Neutrophil (primary cell): ENCODE measurements around the gene ASB13.

ENCODE experiments used
- H3K27ac ChIP-seq: fragments of 200-600 bp; sonication (generic); 2 replicates; pipeline ENCODE4 v1.5.1; 2016; ENCODE audit warnings: mild to moderate bottlenecking, moderate library complexity
- H3K27me3 ChIP-seq: fragments of 200-600 bp; sonication (generic); 2 replicates; pipeline ENCODE4 v1.6.0; 2016; ENCODE audit warnings: mild to moderate bottlenecking
- H3K36me3 ChIP-seq: fragments of 200-600 bp; sonication (generic); 2 replicates; pipeline ENCODE4 v1.5.1; 2017
- H3K4me1 ChIP-seq, 2 experiments: fragments of 200-600 bp in 1 of 2; sonication (generic) in 1 of 2; 1 replicate in 1 of 2; 2 replicates in 1 of 2; pipeline versions ENCODE4 v1.5.1 to v1.6.1; 2013 to 2016; ENCODE audit warnings: low read depth in 1 of 2, low read length in 1 of 2, mild to moderate bottlenecking in 1 of 2, moderate library complexity in 1 of 2; ENCODE audit not compliant: control insufficient read depth in 1 of 2, insufficient read depth in 1 of 2
- H3K4me3 ChIP-seq, 2 experiments: fragments of 200-600 bp in 1 of 2; sonication (generic) in 1 of 2; 1 replicate in 1 of 2; 2 replicates in 1 of 2; pipeline ENCODE4 v1.5.1; 2013 to 2016; ENCODE audit warnings: low read depth in 1 of 2, low read length in 1 of 2, mild to moderate bottlenecking in 1 of 2, moderate library complexity in 1 of 2
- H3K9me3 ChIP-seq: fragments of 200-600 bp; sonication (generic); 2 replicates; pipeline ENCODE4 v1.5.1; 2016
- TF ChIP-seq, protein P1 (sequence below): fragments of 200-600 bp; sonication (generic); IDR thresholded peaks from 2 replicates; pipeline ENCODE4 v1.5.1; 2016; ENCODE audit warnings: antibody characterized with exemption

Gene ASB13

DNA sequence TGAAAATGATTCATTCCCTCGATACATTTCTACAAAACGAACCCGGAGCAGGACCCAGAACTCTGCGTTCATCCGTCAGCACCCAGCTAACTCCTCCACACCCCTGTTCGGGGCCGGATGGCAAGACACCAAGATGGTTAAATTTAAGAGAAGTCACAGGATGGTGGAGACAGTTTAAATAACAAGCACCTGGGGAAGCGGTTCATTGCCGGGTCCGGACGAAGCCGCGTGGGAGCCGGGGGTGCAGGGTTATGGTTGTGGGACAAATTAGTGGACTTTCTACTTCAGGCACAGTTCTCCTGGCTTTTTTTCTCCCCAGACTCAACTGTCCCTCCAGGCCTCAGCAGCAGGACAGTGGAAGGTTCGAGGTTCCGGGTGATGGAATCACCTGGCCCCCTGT lies 45.4 kb downstream of the ASB13 start:
- H3K4me3 ChIP-seq, result no peak overlapping the region
- H3K4me1 ChIP-seq, result peaks cover 0 to 5% of the 10 kb centered on the region in 2 experiments
- TF ChIP-seq, protein P1, sequence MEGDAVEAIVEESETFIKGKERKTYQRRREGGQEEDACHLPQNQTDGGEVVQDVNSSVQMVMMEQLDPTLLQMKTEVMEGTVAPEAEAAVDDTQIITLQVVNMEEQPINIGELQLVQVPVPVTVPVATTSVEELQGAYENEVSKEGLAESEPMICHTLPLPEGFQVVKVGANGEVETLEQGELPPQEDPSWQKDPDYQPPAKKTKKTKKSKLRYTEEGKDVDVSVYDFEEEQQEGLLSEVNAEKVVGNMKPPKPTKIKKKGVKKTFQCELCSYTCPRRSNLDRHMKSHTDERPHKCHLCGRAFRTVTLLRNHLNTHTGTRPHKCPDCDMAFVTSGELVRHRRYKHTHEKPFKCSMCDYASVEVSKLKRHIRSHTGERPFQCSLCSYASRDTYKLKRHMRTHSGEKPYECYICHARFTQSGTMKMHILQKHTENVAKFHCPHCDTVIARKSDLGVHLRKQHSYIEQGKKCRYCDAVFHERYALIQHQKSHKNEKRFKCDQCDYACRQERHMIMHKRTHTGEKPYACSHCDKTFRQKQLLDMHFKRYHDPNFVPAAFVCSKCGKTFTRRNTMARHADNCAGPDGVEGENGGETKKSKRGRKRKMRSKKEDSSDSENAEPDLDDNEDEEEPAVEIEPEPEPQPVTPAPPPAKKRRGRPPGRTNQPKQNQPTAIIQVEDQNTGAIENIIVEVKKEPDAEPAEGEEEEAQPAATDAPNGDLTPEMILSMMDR, result no peak

DNA sequence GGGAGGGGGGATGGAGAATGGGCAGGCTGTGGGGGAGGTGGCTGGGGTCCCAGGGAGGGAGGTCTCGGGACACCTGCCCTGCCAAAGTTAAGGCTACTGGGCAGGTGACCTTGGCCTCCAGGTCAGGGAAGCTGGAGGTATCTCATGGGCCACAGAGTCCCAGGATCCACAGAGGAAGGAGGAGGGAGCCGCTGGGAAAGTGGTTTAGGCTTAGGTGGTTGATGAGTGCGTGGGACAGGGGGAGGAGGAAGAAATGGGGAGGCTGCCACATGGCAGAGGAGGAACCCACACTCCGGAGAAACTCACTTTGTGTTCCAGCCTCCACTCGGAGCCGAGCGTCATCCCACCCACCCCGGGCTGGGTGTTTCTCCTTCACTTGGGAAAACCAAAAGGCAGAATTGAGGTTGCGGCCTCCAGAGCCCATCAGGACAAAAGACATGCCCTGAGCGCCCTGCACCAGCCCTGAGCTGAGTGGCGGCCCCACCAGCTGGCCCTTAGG lies 46.1 kb downstream of the ASB13 start:
- H3K4me1 ChIP-seq, result peaks cover 0 to 5% of the 10 kb centered on the region in 2 experiments

More for the DNA sequence above, 45.4 kb downstream of the ASB13 start:
- no peak overlapping the region for H3K27ac ChIP-seq
- no peaks in the 10 kb centered on the region for H3K27me3 ChIP-seq
- no peaks in the 10 kb centered on the region for H3K9me3 ChIP-seq
- H3K36me3 ChIP-seq, result no peaks in the 10 kb centered on the region

DNA sequence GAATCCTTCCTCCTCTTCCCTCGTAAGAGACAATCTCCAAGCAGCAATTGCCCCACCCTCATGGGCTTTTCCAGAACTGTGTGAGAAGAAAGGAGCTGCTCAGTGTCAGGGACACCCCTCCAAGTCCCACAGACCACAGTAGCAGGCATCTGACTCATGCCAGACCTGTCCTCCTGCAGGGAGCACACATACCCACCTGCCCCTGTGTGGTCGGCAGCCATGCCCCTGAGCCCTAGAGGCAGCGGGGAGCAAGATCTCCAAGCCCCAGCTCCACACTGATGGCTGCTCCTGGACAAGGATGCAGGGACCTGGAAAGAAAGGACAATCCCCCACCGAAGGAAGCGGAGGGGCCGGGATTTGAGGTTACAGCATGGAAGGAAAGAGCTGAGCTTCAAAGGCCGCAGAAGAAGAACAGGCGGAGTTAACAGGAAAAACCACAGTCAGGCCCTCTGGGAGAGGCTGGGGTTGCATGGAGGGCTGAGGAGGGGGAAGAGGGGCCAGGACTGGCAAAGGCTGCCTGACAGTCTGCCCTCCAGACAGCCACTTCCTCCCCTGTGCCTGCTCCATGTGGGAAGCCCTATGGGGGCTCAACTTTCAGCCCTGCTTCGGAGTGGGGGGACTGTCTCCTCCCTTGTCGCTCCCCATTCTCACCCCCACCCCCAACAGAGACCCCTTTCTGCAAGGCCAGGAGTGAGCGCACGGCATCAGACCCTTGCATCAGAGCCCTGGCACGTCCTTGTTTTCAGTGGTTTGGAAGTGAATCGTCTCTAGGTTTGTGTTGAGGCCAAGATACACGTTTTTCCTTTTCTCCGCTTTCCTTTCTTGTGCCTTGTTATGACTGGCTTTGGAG lies 46.8 kb downstream of the ASB13 start:
- TF ChIP-seq, protein P1, result no peak
- Histone ChIP-seq H3K36me3 (no peaks in the 10 kb centered on the region), H3K27me3 (no peaks in the 10 kb centered on the region), H3K27ac (no peak overlapping the region), H3K4me1 (peaks cover 0 to 5% of the 10 kb centered on the region in 2 experiments), H3K4me3 (no peak overlapping the region), H3K9me3 (no peaks in the 10 kb centered on the region)

More for the DNA sequence above, 46.1 kb downstream of the ASB13 start:
- Histone ChIP-seq H3K27ac (no peak overlapping the region), H3K4me3 (no peak overlapping the region), H3K9me3 (no peaks in the 10 kb centered on the region), H3K36me3 (no peaks in the 10 kb centered on the region), H3K27me3 (no peaks in the 10 kb centered on the region)
- TF ChIP-seq, protein P1, result no peak

DNA sequence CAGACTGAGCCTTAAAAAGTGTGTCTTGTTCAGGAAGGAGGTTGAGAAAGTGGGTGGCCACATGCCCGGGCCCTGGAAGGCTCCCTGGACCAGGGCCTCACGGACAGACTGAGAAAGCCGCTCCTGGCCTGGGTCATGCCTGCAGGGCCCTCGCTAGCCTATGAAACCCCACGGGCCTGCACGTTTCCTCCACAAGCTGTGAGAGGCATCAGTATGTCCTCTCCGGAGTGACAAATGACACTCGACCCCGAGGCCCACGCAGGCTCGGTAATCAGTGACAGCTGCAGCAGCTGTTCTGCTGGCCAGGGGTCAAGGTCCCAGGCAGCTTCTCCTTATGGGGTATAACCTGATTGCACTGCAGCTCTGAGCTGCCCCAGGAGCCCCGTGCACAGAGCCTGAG lies 47.6 kb downstream of the ASB13 start:
- H3K27me3 ChIP-seq, result no peaks in the 10 kb centered on the region
- H3K36me3 ChIP-seq, result no peaks in the 10 kb centered on the region
- H3K27ac ChIP-seq, result no peak overlapping the region
- peaks cover 0 to 5% of the 10 kb centered on the region in 2 experiments for H3K4me1 ChIP-seq
- H3K4me3 ChIP-seq, result no peak overlapping the region
- H3K9me3 ChIP-seq, result no peaks in the 10 kb centered on the region
- TF ChIP-seq, protein P1, result no peak

DNA sequence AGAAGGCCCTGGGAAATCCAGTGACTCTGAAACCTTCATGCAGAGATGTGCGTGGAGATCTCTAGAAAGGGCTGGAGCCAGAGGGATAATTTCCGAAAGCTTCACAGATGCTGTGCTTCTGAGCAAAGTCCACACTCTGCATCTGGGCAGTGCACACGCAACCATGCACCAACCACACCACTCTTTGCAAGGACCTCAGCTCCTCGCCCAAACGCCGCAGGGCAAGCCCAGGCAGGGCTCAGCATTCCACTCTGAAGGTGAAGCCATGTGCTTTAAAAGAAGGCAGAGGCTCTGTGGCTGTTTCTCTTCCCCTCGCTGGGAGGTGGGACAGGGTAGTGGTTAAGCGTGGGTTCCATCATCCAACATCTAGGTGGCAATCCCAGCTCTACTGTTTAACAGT lies 48.4 kb downstream of the ASB13 start:
- peaks cover 0 to 2% of the 10 kb centered on the region in 2 experiments for H3K4me1 ChIP-seq
- TF ChIP-seq, protein P1, result no peak
- no peak overlapping the region for H3K27ac ChIP-seq
- H3K36me3 ChIP-seq, result no peaks in the 10 kb centered on the region
- H3K4me3 ChIP-seq, result no peak overlapping the region
- H3K27me3 ChIP-seq, result no peaks in the 10 kb centered on the region
- no peaks in the 10 kb centered on the region for H3K9me3 ChIP-seq
